NCI-H1694 (cell line): Measurements from ENCODE around the gene ACTR10.

ENCODE experiments used
- DNase-seq: peaks from one replicate; lab custom pipeline; 2025; lab: John Stamatoyannopoulos, UW

The ACTR10 gene

GRCh38 chr14:58199726-58200479, at the start of gene ACTR10:
Gene ACTR10 (plus strand): TSS chr14:58200149. CDS start chr14:58200218, 69 bp downstream.
- peak; percentile 69 for DNase-seq

DNA sequence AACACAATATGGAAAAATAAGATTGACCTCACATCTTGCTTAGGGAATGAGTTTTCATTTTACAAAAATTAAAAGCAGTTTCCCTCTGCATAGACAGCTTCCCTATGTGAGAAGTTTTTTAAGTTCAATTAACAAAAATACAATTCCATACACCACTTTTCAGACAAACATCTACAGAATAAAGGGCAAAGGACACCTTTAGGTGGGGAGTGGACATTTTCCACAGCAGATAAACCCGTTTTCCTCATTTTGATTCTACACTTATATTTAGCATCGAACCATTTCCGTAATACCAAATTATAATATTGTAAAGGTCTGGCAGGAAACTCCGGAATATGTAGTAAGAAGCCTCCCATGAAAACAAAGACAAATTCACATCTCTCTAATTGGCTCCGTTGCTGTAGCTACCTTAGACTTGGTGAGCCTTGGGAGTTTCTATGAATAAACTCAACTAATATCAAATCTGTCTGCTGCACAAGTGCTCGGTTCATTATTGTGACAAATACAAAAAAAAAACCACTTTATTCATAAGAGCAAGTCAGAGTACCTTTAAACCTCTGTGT, 49.6 kb upstream of the ACTR10 start:
- DNase-seq, result no peak

DNA sequence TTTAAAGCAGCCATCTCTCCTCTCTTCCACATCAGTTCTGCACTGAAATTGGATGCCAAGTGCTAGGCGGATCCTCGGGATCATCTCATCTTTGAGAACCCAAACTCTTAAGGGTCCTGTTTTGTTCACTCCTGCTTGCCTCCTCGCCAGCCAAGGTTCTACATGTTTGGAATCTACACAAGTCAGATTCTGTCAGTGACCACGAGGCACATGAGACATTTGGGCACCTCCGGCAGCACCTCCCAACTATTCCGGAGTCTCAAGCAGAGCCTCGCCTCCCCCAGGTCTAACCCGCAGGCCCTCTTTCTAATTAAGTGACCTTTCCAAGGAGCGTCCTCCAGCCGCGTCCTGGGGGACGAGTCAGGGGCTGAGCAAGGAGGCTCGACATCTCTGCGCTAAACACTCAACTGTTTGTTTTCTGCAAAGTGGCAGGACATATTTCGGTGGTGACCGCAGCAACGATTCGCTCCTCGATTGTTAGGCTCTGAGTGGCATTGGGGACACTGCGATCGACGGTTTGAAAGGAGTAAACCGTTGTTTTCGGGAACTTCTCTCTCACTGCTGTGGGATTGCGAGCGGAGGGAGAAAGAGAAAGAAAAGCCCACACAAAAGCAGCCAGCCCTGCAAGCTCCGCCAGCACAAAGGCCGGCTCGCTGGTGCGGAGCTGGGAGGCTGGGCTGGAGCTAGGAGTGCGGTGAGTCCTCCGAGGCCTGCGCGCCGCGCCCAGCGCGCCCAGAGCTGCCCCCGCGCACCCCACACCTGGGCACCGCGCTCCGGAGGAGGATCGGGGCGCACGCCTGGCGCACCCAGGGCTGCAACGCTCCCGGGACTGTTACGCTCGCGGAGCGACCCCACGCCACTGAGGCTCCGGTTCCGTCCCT, 48.6 kb upstream of the ACTR10 start:
- DNase-seq, result no peak

DNA sequence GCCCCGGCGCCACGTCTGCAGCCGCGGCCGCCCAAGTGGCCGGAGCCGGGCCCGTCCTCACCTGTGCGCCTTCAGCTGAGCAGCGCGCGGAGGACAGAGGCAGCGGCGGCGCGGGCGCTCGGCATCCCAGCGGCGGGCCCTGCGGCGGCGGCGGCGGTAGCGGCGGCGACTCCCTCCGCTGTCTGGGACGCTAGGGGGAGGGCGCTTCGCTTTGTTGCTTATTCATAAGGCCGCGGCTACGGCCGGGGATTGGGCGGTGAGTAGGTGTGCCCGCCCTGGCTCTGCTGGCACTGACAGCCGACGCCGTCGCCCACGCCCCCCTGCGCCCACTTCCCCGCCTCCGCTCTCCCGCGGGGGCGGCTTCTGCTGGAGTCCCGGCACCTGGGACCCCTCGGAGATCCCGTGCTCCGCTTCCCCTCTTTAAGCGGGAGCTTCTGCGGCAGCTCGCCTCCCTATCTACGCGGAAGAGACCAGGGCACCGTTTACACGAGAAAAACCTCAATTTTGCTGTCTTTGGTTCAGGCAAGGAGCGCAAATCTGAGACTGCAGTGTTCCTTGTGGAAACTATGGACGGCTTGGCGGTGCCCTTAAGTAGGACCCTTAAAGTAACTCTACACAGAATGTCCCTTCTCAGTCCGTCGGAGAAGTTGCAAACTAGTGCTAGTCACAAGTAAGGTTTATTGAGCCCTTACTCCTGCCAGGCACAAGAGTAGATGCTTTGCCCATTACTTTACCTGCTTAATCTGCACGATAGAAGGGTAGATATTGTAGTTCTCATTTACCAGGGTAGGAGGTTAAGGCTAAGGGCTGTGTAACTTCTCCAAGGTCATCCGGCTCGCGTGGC, 47.7 kb upstream of the ACTR10 start, which contains the start of gene ARMH4:
ARMH4 (minus strand) TSS at position 200 of the 844 bp plus-strand sequence. CDS start 12,855 bp downstream, outside the sequence.
- peak; percentile 80 for DNase-seq

GRCh38 chr14:58160561-58160960, 39.4 kb upstream of the ACTR10 start:
- DNase-seq, result no peak

- peak; percentile 84 for DNase-seq
Measured at GRCh38 chr14:58166005-58166983, 33.7 kb upstream of the ACTR10 start.

DNA sequence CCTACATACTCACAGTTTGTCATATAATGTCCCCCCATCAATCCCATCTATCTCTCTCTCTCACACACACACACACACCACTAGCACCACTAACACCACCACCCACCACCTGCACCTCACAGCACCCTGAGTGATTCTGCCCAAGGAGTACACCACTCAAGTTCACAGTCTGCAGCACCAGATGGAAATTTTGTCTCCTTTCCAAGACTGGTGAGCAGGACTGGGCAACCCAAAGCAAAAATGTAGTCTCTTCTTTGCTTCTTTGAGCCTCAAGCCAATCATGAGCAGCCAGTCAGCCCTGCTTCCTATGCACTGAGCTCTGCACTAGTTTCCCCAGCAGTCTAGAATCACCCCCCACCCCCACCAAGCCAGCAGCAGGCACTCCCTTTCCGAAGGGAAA, 32.9 kb upstream of the ACTR10 start:
- no peak for DNase-seq

DNA sequence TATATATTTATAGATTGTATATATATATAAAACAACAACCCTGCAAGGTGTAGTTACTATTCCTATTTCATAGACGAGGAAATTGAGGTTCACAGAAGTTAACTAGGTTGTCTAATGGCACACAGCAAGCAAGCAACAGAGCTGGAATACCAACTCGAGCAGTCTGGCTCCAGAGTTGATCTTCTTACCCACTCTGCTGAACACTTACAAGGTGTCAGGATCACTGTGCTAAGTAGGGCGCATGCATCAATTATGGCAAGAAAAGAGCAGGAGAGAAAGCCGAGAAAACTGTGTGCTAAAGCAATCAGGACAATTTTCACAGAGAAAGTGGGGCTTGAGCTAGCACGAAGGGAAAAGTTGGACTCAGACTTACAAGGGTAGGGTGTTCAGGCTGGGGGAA, 32.1 kb upstream of the ACTR10 start:
- no peak for DNase-seq

GRCh38 chr14:58171090-58171489, 28.9 kb upstream of the ACTR10 start:
- DNase-seq, result peak; percentile 87

DNA sequence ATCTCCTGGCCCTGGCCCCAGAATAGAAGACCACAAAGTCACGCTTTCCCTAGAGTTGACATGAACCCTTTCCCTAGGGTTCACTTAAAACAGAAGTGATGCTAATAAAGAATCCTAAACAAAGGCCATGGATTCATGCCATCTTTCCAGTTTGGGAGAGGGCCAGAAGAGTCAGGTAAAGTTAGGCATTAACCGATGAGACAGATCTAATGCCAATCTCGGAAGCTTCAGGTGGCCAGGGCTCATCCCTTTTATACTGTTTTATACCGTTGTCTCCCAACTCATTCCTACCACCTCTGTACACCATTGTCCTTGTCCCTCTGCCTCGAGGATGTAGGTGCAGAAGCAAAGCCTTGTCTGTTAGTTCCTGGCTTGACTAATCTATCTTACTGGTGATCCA, 22.8 kb upstream of the ACTR10 start:
- DNase-seq, result no peak

DNA sequence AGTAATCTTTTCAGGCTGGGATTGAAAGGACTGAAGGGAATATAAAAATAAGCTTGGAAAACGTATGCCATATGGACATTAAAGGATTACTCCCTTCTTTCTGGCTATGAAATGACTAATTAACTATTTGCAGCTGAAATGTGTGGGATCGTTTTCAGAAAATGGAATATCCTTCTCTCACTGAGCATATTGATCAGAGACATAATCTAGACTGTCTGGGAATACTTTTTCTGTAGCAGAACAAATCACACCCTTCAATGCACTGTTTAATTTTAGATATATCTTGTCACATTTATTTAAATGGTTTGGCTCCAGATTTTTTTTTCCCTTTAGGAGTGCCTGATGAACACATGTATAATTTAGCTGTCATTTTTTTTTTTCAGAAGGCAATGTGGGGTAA, 10.8 kb upstream of the ACTR10 start:
- no peak for DNase-seq

DNA sequence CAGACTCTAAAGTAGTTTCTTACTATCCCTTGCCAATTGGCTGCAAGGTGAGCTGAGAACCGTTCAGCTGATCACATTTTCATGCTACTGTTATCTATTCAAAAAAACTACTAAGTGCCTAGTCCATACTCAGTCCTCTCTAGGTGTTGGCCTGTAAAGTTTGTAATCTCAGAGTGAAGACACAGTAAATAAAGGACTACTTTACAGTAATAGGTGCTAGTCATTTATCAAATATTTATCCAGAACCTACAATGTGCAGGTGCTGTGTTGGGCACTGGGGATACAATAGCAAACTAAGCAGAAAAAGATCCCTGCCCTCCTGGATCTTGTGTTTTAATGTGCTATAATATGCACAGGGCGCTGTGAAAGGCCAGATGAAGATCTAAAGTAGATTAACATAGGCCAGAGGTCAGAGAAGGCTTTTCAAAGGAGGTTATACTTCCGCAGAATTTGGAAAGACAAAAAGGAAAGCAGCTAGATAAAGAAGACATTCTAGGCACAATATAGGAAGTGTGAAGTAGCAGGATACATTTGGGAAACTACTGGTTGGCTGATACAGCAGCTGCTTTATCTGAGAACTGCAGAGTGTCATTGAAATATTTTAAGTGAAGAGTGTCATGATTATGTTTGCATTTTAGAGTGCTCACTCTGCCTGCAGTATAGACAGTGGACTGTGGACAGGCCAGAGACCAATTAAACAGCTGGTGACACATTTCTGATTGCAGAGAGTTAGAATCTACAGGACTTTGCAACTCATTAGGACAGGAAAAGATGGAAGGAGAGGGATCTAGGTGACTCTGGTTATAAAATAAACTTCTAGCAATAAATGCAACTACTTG, 8.0 kb upstream of the ACTR10 start:
- DNase-seq, result no peak

DNA sequence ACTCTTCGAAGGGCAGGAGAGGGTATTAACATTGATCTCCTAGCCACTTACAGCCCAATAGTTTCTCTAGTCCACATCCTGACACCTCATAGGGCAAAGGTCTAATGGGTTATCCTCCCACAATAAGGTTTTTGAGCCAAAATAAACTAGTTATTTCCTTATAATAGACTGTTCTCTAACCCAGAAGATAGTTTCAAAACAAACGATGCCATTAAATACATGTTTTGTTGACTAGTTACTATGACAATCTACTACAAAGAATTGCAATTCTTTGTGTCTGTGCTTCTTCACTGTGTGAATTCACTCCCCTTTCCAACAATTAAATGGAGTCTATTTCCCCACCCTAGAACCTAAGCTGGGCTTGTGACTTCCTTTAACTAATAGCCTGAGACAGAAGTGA, 6.4 kb upstream of the ACTR10 start:
- no peak for DNase-seq

DNA sequence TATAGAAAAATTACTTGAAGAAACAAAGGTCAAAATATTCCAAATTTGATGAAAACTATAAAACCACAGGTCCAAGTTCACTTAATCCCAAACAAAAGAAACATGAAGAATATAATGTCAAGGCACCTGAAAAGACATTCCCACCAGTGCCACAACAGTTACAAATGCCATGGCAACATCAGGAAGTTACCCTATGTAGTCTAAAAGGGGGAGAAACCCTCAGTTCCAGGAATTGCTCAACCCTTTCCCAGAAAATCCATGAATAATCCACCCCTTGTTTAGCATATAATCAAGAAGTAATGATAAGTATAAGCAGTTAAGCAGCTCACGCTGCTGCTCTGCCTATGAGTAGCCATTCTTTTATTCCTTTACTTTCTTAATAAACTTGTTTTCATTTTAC, 3.8 kb upstream of the ACTR10 start:
- DNase-seq, result no peak

DNA sequence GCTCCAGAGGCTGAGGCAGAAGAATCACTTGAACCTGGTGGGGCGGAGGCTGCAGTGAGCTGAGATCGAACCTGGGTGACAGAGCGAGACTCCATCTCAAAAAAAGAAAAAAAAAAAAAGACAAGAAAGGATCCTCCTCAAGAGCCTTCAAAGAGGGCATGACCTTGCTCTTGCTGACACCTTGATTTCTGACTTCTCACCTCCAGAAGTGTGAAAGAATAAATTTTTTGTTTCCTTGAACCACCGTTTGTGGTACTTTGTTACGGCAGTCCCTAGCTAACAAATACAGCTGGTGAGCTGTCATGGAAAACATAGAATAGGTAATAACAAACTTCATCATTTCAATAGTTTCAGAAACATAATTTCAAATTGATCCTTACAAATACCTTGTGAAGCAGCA, 1.9 kb upstream of the ACTR10 start:
- DNase-seq, result no peak

DNA sequence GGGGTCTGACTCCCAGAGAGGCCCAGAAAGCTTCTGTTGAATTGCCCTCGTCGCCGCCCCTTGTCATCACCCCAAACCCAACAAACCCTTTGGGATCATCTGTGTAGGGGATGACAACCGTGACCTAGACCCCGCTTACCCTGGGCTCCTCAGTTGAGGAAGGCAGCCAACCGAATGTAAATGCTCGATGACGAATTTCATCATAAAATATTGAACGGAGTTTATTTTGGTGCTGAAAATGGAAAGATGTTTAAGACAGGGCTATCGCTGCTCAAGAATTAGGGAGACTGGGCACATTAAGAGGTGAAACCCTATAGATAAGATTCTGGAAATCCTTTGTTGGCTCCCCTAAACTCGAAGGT, 512 bp downstream of the ACTR10 start:
- DNase-seq, result no peak

GRCh38 chr14:58200846-58201245, 897 bp downstream of the ACTR10 start:
- DNase-seq, result no peak

DNA sequence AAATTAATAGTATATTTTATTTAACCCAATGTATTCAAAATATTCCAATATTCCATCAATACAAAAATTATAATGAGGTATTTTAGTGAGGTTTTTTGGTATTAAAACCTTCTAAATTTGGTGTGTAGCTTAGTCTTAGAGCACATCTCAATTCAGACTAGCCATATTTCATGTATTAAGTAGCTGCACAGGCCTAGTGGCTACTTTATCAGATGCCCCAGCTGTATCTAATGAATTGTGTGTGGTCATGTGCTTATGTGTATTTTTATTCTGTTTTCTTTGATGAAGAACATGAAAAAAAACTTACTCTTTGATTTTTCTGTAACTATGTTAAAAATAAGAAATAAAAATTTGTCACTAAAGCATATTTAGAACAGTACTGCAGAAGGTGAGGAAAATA, 13.2 kb downstream of the ACTR10 start:
- no peak for DNase-seq

- no peak for DNase-seq
Measured at GRCh38 chr14:58215191-58215914, 15.4 kb downstream of the ACTR10 start.
